Trophoblast cell (in vitro differentiated cells and primary cell): ENCODE measurements around the gene CSRP1.

ENCODE experiments used
- DNase-seq, 2 donors: peaks; one replicate each; pipeline ENCODE4 v3.0.0-alpha.2; 2016
- H2AFZ ChIP-seq: 2 replicates; pipeline ENCODE4 v1.6.1; 2013; ENCODE audit warnings: low read length, moderate library complexity, mild to moderate bottlenecking; ENCODE audit not compliant: insufficient read depth, poor library complexity
- H2AK5ac ChIP-seq: 2 replicates; pipeline ENCODE4 v1.6.1; 2013; ENCODE audit warnings: mild to moderate bottlenecking, low read length
- H2BK120ac ChIP-seq: 2 replicates; pipeline ENCODE4 v1.6.1; 2013; ENCODE audit warnings: low read length, mild to moderate bottlenecking, moderate library complexity; ENCODE audit not compliant: insufficient read depth, poor library complexity
- H2BK12ac ChIP-seq: 2 replicates; pipeline ENCODE4 v1.6.1; 2013; ENCODE audit warnings: mild to moderate bottlenecking, low read length, moderate library complexity
- H2BK5ac ChIP-seq: 2 replicates; pipeline ENCODE4 v1.6.1; 2013; ENCODE audit warnings: low read length, low read depth, moderate library complexity, mild to moderate bottlenecking; ENCODE audit not compliant: poor library complexity
- H3K14ac ChIP-seq: 2 replicates; pipeline ENCODE4 v1.6.1; 2013; ENCODE audit warnings: mild to moderate bottlenecking, low read length
- H3K18ac ChIP-seq: 2 replicates; pipeline ENCODE4 v1.6.1; 2013; ENCODE audit warnings: mild to moderate bottlenecking, low read length
- H3K23ac ChIP-seq: 2 replicates; pipeline ENCODE4 v1.6.1; 2013; ENCODE audit warnings: low read length
- H3K27ac ChIP-seq: 2 replicates; pipeline ENCODE4 v1.5.1; 2013; ENCODE audit warnings: low read depth, mild to moderate bottlenecking, inconsistent platforms, low read length, moderate library complexity
- H3K27me3 ChIP-seq: 2 replicates; pipeline ENCODE4 v1.6.1; 2013; ENCODE audit warnings: inconsistent platforms, mild to moderate bottlenecking, low read length, moderate library complexity; ENCODE audit not compliant: insufficient read depth
- H3K36me3 ChIP-seq, 2 experiments: 1 replicate in 1 of 2; 2 replicates in 1 of 2; pipeline ENCODE4 v1.6.1; 2013; ENCODE audit warnings: low read length in 2 of 2, mild to moderate bottlenecking in 2 of 2, moderate library complexity in 1 of 2; ENCODE audit not compliant: insufficient read depth in 2 of 2, control insufficient read depth in 1 of 2
- H3K4ac ChIP-seq: 2 replicates; pipeline ENCODE4 v1.6.1; 2013; ENCODE audit warnings: low read depth, mild to moderate bottlenecking, low read length, moderate library complexity
- H3K4me1 ChIP-seq, 2 experiments: 1 replicate in 1 of 2; 2 replicates in 1 of 2; pipeline ENCODE4 v1.6.1; 2013; ENCODE audit warnings: low read length in 2 of 2, mild to moderate bottlenecking in 2 of 2, moderate library complexity in 1 of 2; ENCODE audit not compliant: insufficient read depth in 2 of 2, control insufficient read depth in 1 of 2
- H3K4me2 ChIP-seq: 2 replicates; pipeline ENCODE4 v1.6.1; 2013; ENCODE audit warnings: inconsistent platforms, mild to moderate bottlenecking, low read length, moderate library complexity
- H3K4me3 ChIP-seq: 2 replicates; pipeline ENCODE4 v1.5.1; 2013; ENCODE audit warnings: mild to moderate bottlenecking, low read depth, low read length, inconsistent platforms
- H3K79me1 ChIP-seq: one replicate; pipeline ENCODE4 v1.6.1; 2013; ENCODE audit warnings: low read length
- H3K79me2 ChIP-seq: 2 replicates; pipeline ENCODE4 v1.6.1; 2013; ENCODE audit warnings: low read length, mild to moderate bottlenecking; ENCODE audit not compliant: control insufficient read depth, insufficient read depth, poor library complexity
- H3K9ac ChIP-seq: 2 replicates; pipeline ENCODE4 v1.6.1; 2013; ENCODE audit warnings: mild to moderate bottlenecking, low read length
- H3K9me3 ChIP-seq: 2 replicates; pipeline ENCODE4 v1.6.1; 2013; ENCODE audit warnings: low read depth, mild to moderate bottlenecking, control low read depth, inconsistent platforms, low read length; ENCODE audit not compliant: insufficient read depth
- H4K12ac ChIP-seq: 2 replicates; pipeline ENCODE4 v1.6.1; 2013; ENCODE audit warnings: low read depth, mild to moderate bottlenecking, low read length, moderate library complexity
- H4K8ac ChIP-seq: 2 replicates; pipeline ENCODE4 v1.6.1; 2013; ENCODE audit warnings: low read depth, mild to moderate bottlenecking, low read length, moderate library complexity
- H4K91ac ChIP-seq: one replicate; pipeline ENCODE4 v1.6.1; 2013; ENCODE audit warnings: low read depth, mild to moderate bottlenecking, low read length, moderate library complexity
- WGBS: extraction: QIAGEN DNeasy Blood & Tissue Kit; methylation state at CpG from one replicate; pipeline ENCODE4 v1.1.7; 2013; ENCODE audit warnings: missing lambda C conversion rate; ENCODE audit not compliant: insufficient read length, insufficient coverage; ENCODE audit errors: extremely low coverage; 5-methylcytosine and 5-hydroxymethylcytosine counted together

The CSRP1 gene

GRCh38 chr1:201482755-201483154, 24.2 kb downstream of the CSRP1 start:
- H3K4me1 ChIP-seq, result peaks cover 19 to 29% of the 10 kb centered on the region in 2 experiments
- peak overlapping the region; percentile 43 for H2BK5ac ChIP-seq
- peak overlapping the region; percentile 20 for H4K8ac ChIP-seq
- no peaks in the 10 kb centered on the region for H3K9me3 ChIP-seq
- H2BK120ac ChIP-seq, result peak overlapping the region; percentile 40
- H2AK5ac ChIP-seq, result no peak overlapping the region
- no peak for DNase-seq
- H3K27ac ChIP-seq, result peak overlapping the region; percentile 23
- no peak overlapping the region for H3K4me2 ChIP-seq
- no peaks in the 10 kb centered on the region for H3K79me2 ChIP-seq
- no peak overlapping the region for H3K18ac ChIP-seq
- H4K12ac ChIP-seq, result no peak overlapping the region
- peak overlapping the region; percentile 67 for H4K91ac ChIP-seq
- H3K4me3 ChIP-seq, result no peak overlapping the region
- no peak overlapping the region for H3K23ac ChIP-seq
- peaks cover 27% of the 10 kb centered on the region for H3K79me1 ChIP-seq
- H2BK12ac ChIP-seq, result peak overlapping the region; percentile 24
- no CpG with 5 or more reads among the region's 5 CpGs for WGBS
- H3K4ac ChIP-seq, result peak overlapping the region; percentile 15
- H2AFZ ChIP-seq, result no peak overlapping the region
- no peak overlapping the region for H3K9ac ChIP-seq
- peaks cover 34 to 46% of the 10 kb centered on the region in 2 experiments for H3K36me3 ChIP-seq
- H3K14ac ChIP-seq, result peak overlapping the region; percentile 11
- H3K27me3 ChIP-seq, result no peaks in the 10 kb centered on the region

GRCh38 chr1:201481761-201482493, 25.0 kb downstream of the CSRP1 start:
- Histone ChIP-seq H3K9me3 (no peaks in the 10 kb centered on the region), H2AFZ (peak overlapping the region; percentile 50), H3K18ac (peak overlapping the region; percentile 67), H3K23ac (no peak overlapping the region), H2BK5ac (peak overlapping the region; percentile 43), H3K36me3 (peaks cover 31 to 38% of the 10 kb centered on the region in 2 experiments), H2BK120ac (peak overlapping the region; percentile 79), H3K4me1 (peaks cover 19 to 29% of the 10 kb centered on the region in 2 experiments), H3K4me3 (no peak overlapping the region), H3K9ac (no peak overlapping the region), H4K12ac (peak overlapping the region; percentile 56), H3K79me1 (peaks cover 27% of the 10 kb centered on the region), H3K79me2 (no peaks in the 10 kb centered on the region), H3K27ac (peak overlapping the region; percentile 21), H3K27me3 (no peaks in the 10 kb centered on the region), H3K4ac (peak overlapping the region; percentile 36), H2AK5ac (peak overlapping the region; percentile 21), H3K14ac (peak overlapping the region; percentile 44), H2BK12ac (peak overlapping the region; percentile 95), H4K8ac (peak overlapping the region; percentile 75), H4K91ac (peak overlapping the region; percentile 72), H3K4me2 (peak overlapping the region; percentile 55)
- no CpG with 5 or more reads among the region's 35 CpGs for WGBS
- peak; percentile 83 to 90 for DNase-seq

- peak in 1 of 2 donors; percentile 37 for DNase-seq
- Histone ChIP-seq H3K79me2 (no peaks in the 10 kb centered on the region), H4K8ac (no peak overlapping the region), H2AFZ (no peak overlapping the region), H3K36me3 (peaks cover 26 to 32% of the 10 kb centered on the region in 2 experiments), H3K27me3 (no peaks in the 10 kb centered on the region), H4K91ac (peak overlapping the region; percentile 38), H3K4me2 (peak overlapping the region; percentile 55), H4K12ac (no peak overlapping the region), H3K14ac (no peak overlapping the region), H3K4ac (peak overlapping the region; percentile 43), H2BK5ac (no peak overlapping the region), H2BK12ac (peak overlapping the region; percentile 21), H3K27ac (no peak overlapping the region), H3K18ac (no peak overlapping the region), H3K79me1 (peaks cover 26% of the 10 kb centered on the region), H2BK120ac (no peak overlapping the region), H3K23ac (no peak overlapping the region), H3K4me3 (no peak overlapping the region), H3K9me3 (no peaks in the 10 kb centered on the region), H2AK5ac (no peak overlapping the region), H3K4me1 (peaks cover 22 to 28% of the 10 kb centered on the region in 2 experiments), H3K9ac (no peak overlapping the region)
- WGBS, result no CpG with 5 or more reads among the region's 17 CpGs
Observed at GRCh38 chr1:201481004-201481380, 25.9 kb downstream of the CSRP1 start.

GRCh38 chr1:201480231-201481003, 26.5 kb downstream of the CSRP1 start:
- H4K12ac ChIP-seq, result peak overlapping the region; percentile 31
- H3K18ac ChIP-seq, result no peak overlapping the region
- no peak overlapping the region for H2BK5ac ChIP-seq
- no peak overlapping the region for H2BK12ac ChIP-seq
- H3K9me3 ChIP-seq, result no peaks in the 10 kb centered on the region
- peaks cover 20 to 22% of the 10 kb centered on the region in 2 experiments for H3K4me1 ChIP-seq
- H2AFZ ChIP-seq, result no peak overlapping the region
- no peak overlapping the region for H3K4ac ChIP-seq
- H3K79me2 ChIP-seq, result no peaks in the 10 kb centered on the region
- no peak overlapping the region for H2BK120ac ChIP-seq
- H3K27ac ChIP-seq, result no peak overlapping the region
- H3K9ac ChIP-seq, result no peak overlapping the region
- H3K36me3 ChIP-seq, result peaks cover 20 to 26% of the 10 kb centered on the region in 2 experiments
- H3K14ac ChIP-seq, result no peak overlapping the region
- WGBS, result no CpG with 5 or more reads among the region's 37 CpGs
- H3K79me1 ChIP-seq, result peaks cover 23% of the 10 kb centered on the region
- H2AK5ac ChIP-seq, result no peak overlapping the region
- no peak overlapping the region for H3K4me3 ChIP-seq
- no peak overlapping the region for H4K8ac ChIP-seq
- H3K4me2 ChIP-seq, result peak overlapping the region; percentile 55
- peak overlapping the region; percentile 38 for H4K91ac ChIP-seq
- H3K27me3 ChIP-seq, result no peaks in the 10 kb centered on the region
- no peak overlapping the region for H3K23ac ChIP-seq
- DNase-seq, result peak; percentile 85 to 93
